ENCODE data around the gene CDH10. TPM values are rescaled to one million over a fixed set of nuclear protein-coding genes. Genes with fewer than 3 reads are reported as not detected.

The CDH10 gene
- total and polyA plus RNA-seq, 9 of the 15 experiments (the other 6 are each of a cell fraction or from before 2014, with no cell fraction given) = not detected

GRCh38 chr5:24602188-24602587, 42.6 kb downstream of the CDH10 start:
- intact Hi-C loops (cut with micrococcal nuclease) = no loop called here
- FAIRE-seq = no peak

More at GRCh38 chr5:24602188-24602587, 42.6 kb downstream of the CDH10 start:
- BruUV-seq (replicated peaks) = no TSS peak
- no peak overlapping the region for H3K9ac ChIP-seq (ENCODE audit: insufficient read depth in 1 of 2, low read depth in 2 of 2, low read length in 2 of 2)
- H3K27me3 ChIP-seq (ENCODE audit: control insufficient read depth in 2 of 2, insufficient read depth in 2 of 2, low read length in 2 of 2) = no peaks in the 10 kb centered on the region
- H3K9me3 ChIP-seq (replicated peaks; ENCODE audit: control insufficient read depth, insufficient read depth, low read depth, low read length) = 0 out of 2 replicates have a peak, but pooled peaks cover 2% of the 10 kb centered on the region
- no peak overlapping the region for H2AFZ ChIP-seq (ENCODE audit: low read depth, low read length)
- H3K4me2 ChIP-seq (ENCODE audit: insufficient read depth, low read length) = no peak overlapping the region
- H3K27ac ChIP-seq (ENCODE audit: extremely low read depth, low read depth, low read length) = no peak overlapping the region
- no peak for ATAC-seq
- no peaks in the 10 kb centered on the region for H4K20me1 ChIP-seq (replicated peaks; ENCODE audit: control insufficient read depth, insufficient read depth, low read length)
- CTCF ChIA-PET (ENCODE audit: low intra/inter-chr PET ratio) = no interaction called here
- TF ChIP-seq, protein P1, sequence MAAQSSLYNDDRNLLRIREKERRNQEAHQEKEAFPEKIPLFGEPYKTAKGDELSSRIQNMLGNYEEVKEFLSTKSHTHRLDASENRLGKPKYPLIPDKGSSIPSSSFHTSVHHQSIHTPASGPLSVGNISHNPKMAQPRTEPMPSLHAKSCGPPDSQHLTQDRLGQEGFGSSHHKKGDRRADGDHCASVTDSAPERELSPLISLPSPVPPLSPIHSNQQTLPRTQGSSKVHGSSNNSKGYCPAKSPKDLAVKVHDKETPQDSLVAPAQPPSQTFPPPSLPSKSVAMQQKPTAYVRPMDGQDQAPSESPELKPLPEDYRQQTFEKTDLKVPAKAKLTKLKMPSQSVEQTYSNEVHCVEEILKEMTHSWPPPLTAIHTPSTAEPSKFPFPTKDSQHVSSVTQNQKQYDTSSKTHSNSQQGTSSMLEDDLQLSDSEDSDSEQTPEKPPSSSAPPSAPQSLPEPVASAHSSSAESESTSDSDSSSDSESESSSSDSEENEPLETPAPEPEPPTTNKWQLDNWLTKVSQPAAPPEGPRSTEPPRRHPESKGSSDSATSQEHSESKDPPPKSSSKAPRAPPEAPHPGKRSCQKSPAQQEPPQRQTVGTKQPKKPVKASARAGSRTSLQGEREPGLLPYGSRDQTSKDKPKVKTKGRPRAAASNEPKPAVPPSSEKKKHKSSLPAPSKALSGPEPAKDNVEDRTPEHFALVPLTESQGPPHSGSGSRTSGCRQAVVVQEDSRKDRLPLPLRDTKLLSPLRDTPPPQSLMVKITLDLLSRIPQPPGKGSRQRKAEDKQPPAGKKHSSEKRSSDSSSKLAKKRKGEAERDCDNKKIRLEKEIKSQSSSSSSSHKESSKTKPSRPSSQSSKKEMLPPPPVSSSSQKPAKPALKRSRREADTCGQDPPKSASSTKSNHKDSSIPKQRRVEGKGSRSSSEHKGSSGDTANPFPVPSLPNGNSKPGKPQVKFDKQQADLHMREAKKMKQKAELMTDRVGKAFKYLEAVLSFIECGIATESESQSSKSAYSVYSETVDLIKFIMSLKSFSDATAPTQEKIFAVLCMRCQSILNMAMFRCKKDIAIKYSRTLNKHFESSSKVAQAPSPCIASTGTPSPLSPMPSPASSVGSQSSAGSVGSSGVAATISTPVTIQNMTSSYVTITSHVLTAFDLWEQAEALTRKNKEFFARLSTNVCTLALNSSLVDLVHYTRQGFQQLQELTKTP (IDR thresholded peaks at IDR 0.05; ENCODE audit: low read depth in 1 of 2, partially characterized antibody in 2 of 2) = no peak
- TF ChIP-seq ZNF707 (CRISPR knock-in tag; conservative IDR thresholded peaks at IDR 0.05) = no peak
- POLR2A ChIA-PET = no interaction called here
- H3K4me1 ChIP-seq (replicated peaks in 1 of 2; ENCODE audit: control insufficient read depth in 2 of 2, insufficient read depth in 2 of 2, low read length in 2 of 2) = no peaks in the 10 kb centered on the region
- WGBS (ENCODE audit: insufficient coverage, low coverage, missing lambda C conversion rate) = 0% methylated on average over 2 of the region's 2 CpGs
- no peaks in the 10 kb centered on the region for H3K36me3 ChIP-seq (ENCODE audit: control insufficient read depth, insufficient read depth, low read length)
- no peaks in the 10 kb centered on the region for H3K9me1 ChIP-seq (ENCODE audit: control insufficient read depth, insufficient read depth, low read length)
- H3K4me3 ChIP-seq = no peak overlapping the region
- DNase-seq (ENCODE audit: extremely low read depth in 1 of 4, low spot score in 3 of 4) = no peak
- in situ Hi-C loops (cut with MboI) = no loop called here
- no peaks in the 10 kb centered on the region for H3K79me2 ChIP-seq (ENCODE audit: control insufficient read depth, insufficient read depth, low read length)

Measured in K562 (cell line).